DMS114 treated with DMSO at 0.1 percent for 48 hours (cell line): Measurements from ENCODE around the gene UBE2D4.
A peak's percentile ranks its signal among the peaks of the same experiment; 100 is the strongest.

Source experiments
- DNase-seq: peaks from one replicate; lab custom pipeline; 2025; ENCODE audit not compliant: unreplicated experiment; lab: John Stamatoyannopoulos, UW

Gene UBE2D4

GRCh38 chr7:43906331-43907010, 19.8 kb upstream of the UBE2D4 start, which contains the start of gene URGCP:
Gene URGCP (minus strand): TSS chr7:43906596. CDS start chr7:43906575, 21 bp downstream.
- DNase-seq = no peak

- no peak for DNase-seq
Observed at GRCh38 chr7:43914795-43915194, 11.4 kb upstream of the UBE2D4 start.

DNA sequence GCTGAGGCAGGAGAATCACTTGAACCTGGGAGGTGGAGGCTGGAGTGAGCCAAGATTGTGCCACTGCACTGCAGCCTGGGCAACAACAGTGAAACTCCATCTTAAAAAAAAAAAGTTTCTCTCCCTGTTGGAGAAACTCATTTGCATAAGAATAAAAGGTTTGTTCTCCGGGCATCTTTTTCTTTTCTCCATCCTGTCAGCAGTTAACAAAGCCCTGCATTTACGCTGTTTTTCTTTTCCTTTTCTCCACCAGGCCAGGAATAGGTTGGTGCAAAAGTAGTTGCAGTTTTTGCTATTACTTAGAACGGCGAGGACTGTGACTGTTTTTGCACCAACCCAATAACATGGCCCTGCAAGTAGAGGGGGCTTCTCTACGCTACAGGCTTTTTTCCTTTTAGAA, 10.3 kb upstream of the UBE2D4 start:
- DNase-seq = no peak

DNA sequence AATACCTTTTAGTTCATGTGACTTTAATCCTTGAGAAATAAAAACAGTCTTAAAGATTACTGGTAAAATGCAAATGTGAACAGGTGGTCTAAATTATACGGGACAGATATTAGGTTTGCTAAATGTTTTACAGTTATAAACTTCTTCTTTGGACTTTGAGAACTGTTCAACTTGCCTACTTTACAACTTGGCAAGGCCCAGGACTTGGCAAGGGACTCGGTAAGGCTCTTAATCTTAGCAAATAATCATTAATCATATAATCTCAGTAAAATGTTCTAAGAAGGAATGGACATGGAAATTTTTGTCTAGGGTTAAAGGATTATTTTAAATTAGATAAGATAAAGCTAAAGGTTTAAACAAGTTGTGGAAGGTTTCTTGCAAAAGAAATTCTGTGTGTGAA, 4.8 kb upstream of the UBE2D4 start:
- no peak for DNase-seq

- no peak for DNase-seq
Observed at GRCh38 chr7:43922726-43923125, 3.5 kb upstream of the UBE2D4 start.

DNA sequence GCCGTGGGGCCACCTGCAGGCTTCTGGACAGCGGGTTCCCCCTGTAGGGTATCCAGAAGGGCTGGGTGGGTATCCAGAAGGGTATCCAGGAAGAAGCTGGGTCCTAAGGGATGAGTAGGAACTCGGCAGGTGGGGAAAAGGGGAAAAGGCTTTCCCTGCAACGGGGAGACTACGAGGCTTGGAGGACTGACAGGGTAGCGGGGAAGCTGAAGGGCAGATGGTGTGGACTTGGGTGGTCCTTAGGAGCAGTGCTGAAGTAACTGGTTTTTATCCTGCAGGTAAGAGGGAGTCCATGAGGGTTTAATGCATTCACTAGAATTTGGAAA, 525 bp downstream of the UBE2D4 start:
- DNase-seq = no peak

DNA sequence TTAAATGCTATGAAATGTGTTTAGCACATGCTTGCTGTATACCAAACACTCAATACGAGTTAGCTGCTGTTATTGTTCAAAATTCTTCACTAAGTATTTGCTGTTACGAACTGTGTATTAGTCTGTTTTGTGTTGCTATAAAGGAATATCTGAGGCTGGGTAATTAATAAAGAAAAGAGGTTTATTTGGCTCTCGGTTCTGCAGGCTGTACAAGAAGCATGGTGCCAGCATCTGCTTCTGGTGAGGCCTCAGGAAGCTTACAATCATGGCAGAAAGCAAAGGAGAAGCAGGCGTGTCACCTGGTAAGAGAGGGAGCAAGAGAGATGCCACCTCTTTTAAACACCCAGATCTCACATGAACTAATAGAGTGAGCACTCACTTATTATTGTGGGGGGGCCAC, 1.6 kb downstream of the UBE2D4 start:
- DNase-seq = no peak

DNA sequence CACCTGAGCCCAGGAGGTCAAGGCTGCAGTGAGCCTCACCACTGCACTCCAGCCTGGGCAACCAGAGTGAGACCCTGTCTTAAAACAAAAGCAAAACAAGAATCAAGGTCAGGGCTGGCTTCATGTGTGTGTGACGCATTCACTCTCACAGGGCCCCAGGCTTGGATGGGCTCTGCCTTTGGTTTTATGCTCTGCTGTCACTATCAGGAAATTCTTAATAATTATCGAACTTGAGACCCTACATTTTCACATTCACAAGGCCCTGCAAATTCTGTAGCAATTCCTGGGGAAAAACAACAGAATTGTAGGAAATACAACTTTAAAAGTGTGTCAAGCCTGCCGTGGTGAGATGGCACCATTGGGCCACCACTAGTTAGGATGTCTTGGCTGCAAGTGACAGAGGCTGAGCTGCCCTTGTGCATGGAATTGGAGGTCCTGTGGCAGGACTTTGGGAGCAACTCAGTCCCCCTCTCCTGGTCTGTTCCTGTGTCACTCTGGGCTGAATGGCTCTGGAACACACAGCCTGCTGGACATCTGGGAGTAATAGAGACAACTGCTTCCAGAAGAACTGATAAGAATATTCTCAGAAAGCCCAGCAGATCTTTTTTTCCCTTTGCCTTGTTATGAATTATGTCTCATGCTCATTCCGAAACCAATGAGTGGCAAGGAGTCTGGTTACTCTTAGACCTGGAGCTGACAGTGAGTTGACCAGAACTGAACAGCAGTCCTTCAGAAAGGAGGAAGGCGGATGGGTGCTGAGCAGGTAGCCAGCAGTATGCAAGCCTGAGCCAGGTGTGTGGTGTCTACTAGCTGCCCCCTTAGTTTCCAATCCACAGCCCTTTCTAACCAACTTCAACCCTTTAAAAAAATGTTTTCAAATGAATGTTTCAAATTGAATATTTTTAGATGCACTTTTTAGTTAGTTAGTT, 3.6 kb downstream of the UBE2D4 start:
- no peak for DNase-seq

DNA sequence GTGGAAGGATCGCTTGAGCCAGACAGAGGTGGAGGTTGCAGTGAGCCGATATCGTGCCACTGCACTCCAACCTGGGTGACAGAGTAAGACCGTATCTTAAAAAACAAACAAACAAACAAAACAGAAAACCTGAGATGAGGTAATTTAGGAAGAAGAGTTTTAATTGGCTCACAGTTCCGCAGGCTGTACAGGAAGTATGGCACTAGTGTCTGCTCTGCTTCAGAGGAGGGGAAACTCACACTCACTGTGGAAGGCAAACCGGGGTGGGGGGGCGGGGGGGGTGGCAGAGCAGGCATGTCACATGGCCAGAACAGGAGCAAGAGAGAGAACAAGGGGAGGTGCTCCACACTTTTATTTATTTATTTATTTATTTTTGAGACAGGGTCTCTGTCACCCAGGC, 5.1 kb downstream of the UBE2D4 start:
- no peak for DNase-seq

DNA sequence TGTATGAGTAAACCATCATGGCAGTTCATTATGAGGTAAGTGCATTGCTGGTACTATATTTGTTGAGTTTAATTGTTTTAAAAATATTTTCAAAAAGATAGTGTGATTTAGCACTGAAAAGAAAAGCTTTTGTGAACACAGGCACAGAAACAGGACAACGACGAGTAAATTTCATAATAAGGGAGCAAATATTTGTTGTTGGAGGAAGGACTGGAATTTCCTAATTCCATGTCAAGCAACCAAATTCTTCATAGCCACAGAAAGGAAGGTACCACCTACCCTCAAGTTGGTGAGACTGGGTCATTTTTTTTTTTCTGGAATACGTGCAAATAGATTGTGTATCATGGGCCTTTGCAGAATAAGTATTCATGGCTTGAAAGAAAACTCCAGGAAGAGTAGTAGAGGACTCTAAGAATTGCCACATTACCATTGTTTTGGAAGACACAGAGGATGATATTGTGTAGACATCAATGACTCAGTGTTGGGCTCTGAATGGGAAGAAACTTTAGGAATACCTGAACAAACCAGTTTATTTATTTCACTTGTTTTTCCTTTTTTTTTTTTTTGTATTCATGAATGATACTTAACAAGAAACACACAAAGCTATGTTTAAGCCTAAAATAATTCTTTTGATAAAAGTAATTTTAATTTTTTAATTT, 7.8 kb downstream of the UBE2D4 start:
- no peak for DNase-seq

- no peak for DNase-seq
Observed at GRCh38 chr7:43937444-43937843, 11.2 kb downstream of the UBE2D4 start.

GRCh38 chr7:43938892-43939482, 12.8 kb downstream of the UBE2D4 start:
- DNase-seq = no peak

- DNase-seq = no peak
Observed at GRCh38 chr7:43942250-43942649, 16.0 kb downstream of the UBE2D4 start.

DNA sequence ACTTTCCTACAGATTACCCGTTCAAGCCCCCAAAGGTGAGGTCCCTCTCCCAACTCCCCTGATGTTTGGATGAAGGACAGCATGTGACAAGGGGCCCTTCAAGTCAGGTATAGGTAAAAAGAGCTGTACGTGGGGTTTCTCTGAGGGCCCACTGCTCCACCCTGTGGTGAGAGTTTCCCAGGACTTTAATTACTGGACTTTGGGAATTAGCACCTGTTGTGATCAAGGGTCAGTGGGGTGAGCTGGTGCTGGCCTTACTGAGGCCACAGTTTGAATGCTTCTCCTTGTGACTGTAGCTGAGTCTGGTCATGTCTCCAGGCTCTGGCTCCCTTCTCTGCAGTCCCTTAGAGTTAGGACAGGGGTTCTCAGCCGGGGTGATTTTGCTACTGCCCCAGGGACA, 16.8 kb downstream of the UBE2D4 start:
- DNase-seq = no peak

DNA sequence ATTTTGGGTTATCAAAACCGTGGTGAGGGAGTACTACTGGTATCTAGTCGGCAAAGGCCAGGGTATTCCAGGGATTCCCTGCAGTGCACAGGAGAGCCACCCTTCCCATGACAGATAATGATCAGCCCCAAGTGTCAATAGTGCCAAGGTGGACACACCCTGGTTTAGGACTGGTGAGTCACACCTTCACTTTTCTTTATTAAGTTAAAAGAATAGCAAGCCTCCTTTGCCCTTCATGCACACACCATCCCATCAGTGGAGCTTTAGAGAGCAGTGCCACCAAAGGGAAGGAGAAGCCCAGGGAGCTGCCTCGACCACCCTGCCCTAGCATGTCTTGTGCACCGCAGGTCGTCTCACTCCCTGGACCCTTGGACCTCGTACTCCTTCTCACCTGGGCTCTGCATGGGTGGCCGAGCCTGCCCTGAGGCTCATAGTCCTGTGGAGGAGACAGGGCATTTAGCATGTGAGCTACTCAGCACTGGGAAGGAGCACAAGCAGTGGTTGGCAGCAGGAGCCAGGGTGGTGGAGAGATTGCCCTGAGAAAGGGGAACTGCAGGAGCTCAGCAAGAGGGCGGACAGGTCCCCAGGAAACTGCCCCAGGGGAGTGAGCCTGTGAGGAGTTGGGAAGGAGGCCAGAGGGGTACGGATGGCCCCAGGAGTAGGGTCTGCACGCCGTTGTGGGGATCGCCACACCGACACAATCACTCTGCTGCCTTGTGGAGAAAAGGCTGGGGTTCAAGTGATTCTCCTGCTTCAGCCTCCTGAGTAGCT, 17.4 kb downstream of the UBE2D4 start:
- DNase-seq = no peak

DNA sequence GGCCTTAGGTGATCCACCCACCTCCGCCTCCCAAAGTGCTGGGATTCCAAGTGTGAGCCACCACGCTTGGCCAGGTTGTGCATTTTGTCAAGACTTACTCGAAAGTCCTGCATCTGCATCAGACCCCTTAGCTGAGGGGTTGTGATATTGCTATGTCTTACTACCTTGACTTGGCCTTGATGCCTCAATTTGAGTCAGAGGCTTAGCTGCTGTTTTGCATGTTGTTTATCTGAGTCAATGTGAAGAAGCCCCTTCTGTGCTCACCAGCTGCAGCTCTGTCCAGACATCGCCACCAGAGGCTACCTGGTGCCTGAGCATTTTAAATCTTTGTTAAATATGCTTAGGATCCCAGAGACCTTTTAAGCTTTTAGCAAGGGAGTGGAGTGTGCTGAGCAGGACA, 18.1 kb downstream of the UBE2D4 start:
- no peak for DNase-seq

GRCh38 chr7:43952028-43952427, 25.8 kb downstream of the UBE2D4 start:
- DNase-seq = no peak

GRCh38 chr7:43953071-43953470, 26.8 kb downstream of the UBE2D4 start:
- no peak for DNase-seq

GRCh38 chr7:43954524-43955228, 28.4 kb downstream of the UBE2D4 start:
- DNase-seq = peak; percentile 45

GRCh38 chr7:43956027-43956426, 29.8 kb downstream of the UBE2D4 start:
- DNase-seq = no peak
